ENCODE results near the gene FXN. TPM values are rescaled to one million over a fixed set of nuclear protein-coding genes. Genes with fewer than 3 reads are reported as not detected.

The FXN gene
- total RNA-seq, 1 experiment from 2014 or later = 24.1 TPM

- no peak for TF ChIP-seq YY1 (IDR thresholded peaks at IDR 0.05; ENCODE audit: extremely low read depth, insufficient replicate concordance, low read depth, low read length)
- TF ChIP-seq CTCF (IDR thresholded peaks at IDR 0.05 in 2 of 3, conservative IDR thresholded peaks at IDR 0.05 in 1 of 3; ENCODE audit: borderline replicate concordance in 1 of 3, insufficient read depth in 1 of 3, low read depth in 2 of 3, low read length in 2 of 3) = no peak
- TF ChIP-seq RAD21 (IDR thresholded peaks at IDR 0.05; ENCODE audit: low read depth) = no peak
Measured at GRCh38 chr9:68997666-68998065, 37.9 kb upstream of the FXN start (continued).

- no peak for TF ChIP-seq FOSL1 (IDR thresholded peaks at IDR 0.05; ENCODE audit: low read depth)
- TF ChIP-seq SRF (IDR thresholded peaks at IDR 0.05; ENCODE audit: low read depth) = no peak
- no peak for TF ChIP-seq CTCF (IDR thresholded peaks at IDR 0.05 in 2 of 3, conservative IDR thresholded peaks at IDR 0.05 in 1 of 3; ENCODE audit: borderline replicate concordance in 1 of 3, insufficient read depth in 1 of 3, low read depth in 2 of 3, low read length in 2 of 3)
- TF ChIP-seq JUND (IDR thresholded peaks at IDR 0.05) = no peak
- no peak for TF ChIP-seq ZFX (IDR thresholded peaks at IDR 0.05)
- no peak for TF ChIP-seq SIN3A (IDR thresholded peaks at IDR 0.05; ENCODE audit: low read depth)
- no peak for TF ChIP-seq CEBPB (IDR thresholded peaks at IDR 0.05; ENCODE audit: low read depth)
- no peak for TF ChIP-seq EZH2 (IDR thresholded peaks at IDR 0.05)
- TF ChIP-seq ZNF274 (IDR thresholded peaks at IDR 0.05; ENCODE audit: low read depth, low read length) = no peak
- TF ChIP-seq YY1 (IDR thresholded peaks at IDR 0.05; ENCODE audit: extremely low read depth, insufficient replicate concordance, low read depth, low read length) = no peak
- TF ChIP-seq POLR2AphosphoS5 (IDR thresholded peaks at IDR 0.05; ENCODE audit: low read depth, low read length) = no peak
- no peak for TF ChIP-seq MAX (IDR thresholded peaks at IDR 0.05)
- TF ChIP-seq RAD21 (IDR thresholded peaks at IDR 0.05; ENCODE audit: low read depth) = no peak
- TF ChIP-seq SP1 (IDR thresholded peaks at IDR 0.05; ENCODE audit: low read depth) = no peak
- TF ChIP-seq CBX3 (IDR thresholded peaks at IDR 0.05; ENCODE audit: low read depth) = no peak
- TF ChIP-seq TCF7L2 (IDR thresholded peaks at IDR 0.05; ENCODE audit: borderline replicate concordance, extremely low read depth, insufficient read depth, insufficient read length) = no peak
- no peak for TF ChIP-seq ATF3 (IDR thresholded peaks at IDR 0.05)
- no peak for TF ChIP-seq EZH2phosphoT487 (IDR thresholded peaks at IDR 0.05; ENCODE audit: borderline replicate concordance)
- Histone ChIP-seq H3K9ac (ENCODE audit: low read length) (no peak overlapping the region), H3K4me1 (ENCODE audit: control insufficient read depth in 1 of 2, insufficient read depth in 2 of 2, low read length in 2 of 2) (no peaks in the 10 kb centered on the region), H3K9me3 (ENCODE audit: control insufficient read depth in 1 of 2, insufficient read depth in 1 of 2, low read depth in 1 of 2, low read length in 2 of 2) (no peaks in the 10 kb centered on the region), H3K27me3 (ENCODE audit: insufficient read depth, low read length) (0 out of 2 replicates have a peak, but pooled peaks cover 7% of the 10 kb centered on the region), H2AFZ (ENCODE audit: low read depth, low read length, poor library complexity, severe bottlenecking) (no peak overlapping the region), H3K36me3 (ENCODE audit: control insufficient read depth in 1 of 2, insufficient read depth in 2 of 2, low read length in 2 of 2) (no peaks in the 10 kb centered on the region), H4K20me1 (ENCODE audit: insufficient read depth) (no peaks in the 10 kb centered on the region), H3K9me2 (ENCODE audit: insufficient read depth) (no peaks in the 10 kb centered on the region), H3K27ac (ENCODE audit: low read depth, low read length) (no peak overlapping the region), H3K4me3 (replicated peaks in 1 of 2; ENCODE audit: low read depth in 1 of 2, low read length in 2 of 2) (no peak overlapping the region), H3K79me2 (ENCODE audit: insufficient read depth, low read length) (no peaks in the 10 kb centered on the region), H3K4me2 (ENCODE audit: low read length) (no peak overlapping the region)
- BruUV-seq (replicated peaks) = no TSS peak
- ChIA-PET POLR2A (no interaction called here), CTCF (interaction anchor here (1.4 to 1.5 kb wide), 2 partner anchors 415 to 425 kb away, joined by 3 to 14 read pairs; no protein-coding TSS in a partner anchor), RAD21 (ENCODE audit: low non-redundant PET in 1 of 2, low total read pairs in 2 of 2, uncharacterized antibody in 2 of 2, unreplicated experiment in 2 of 2) (no interaction called here)
- DNase-seq (ENCODE audit: low read depth, low spot score) (no peak), ATAC-seq (no peak)
- intact Hi-C loops (cut with micrococcal nuclease) = loop anchor here (10.0 kb wide), 1 partner anchor 244 kb away; no protein-coding TSS in a partner anchor
Measured at GRCh38 chr9:68998385-68998784, 37.2 kb upstream of the FXN start.

All from HCT116 (cell line).